ENCODE results near the gene C16orf46. TPM values are rescaled to one million over a fixed set of nuclear protein-coding genes. Genes with fewer than 3 reads are reported as not detected.
A peak's percentile ranks its signal among the peaks of the same experiment; 100 is the strongest.

Gene C16orf46
- total and polyA plus RNA-seq, 9 of the 15 experiments (the other 6 are each of a cell fraction or from before 2014, with no cell fraction given), result 0.10 to 0.98 (median 0.41) TPM; not detected in 1

GRCh38 chr16:81035398-81035974 lies 41.6 kb downstream of the C16orf46 start, which contains the start of gene ATMIN (continued):
- TF ChIP-seq SMARCB1 (IDR thresholded peaks at IDR 0.05; ENCODE audit: insufficient read length, low read depth) (no peak), ARID3B (CRISPR knock-in tag; IDR thresholded peaks at IDR 0.05; ENCODE audit: borderline replicate concordance) (no peak), RCOR1 (IDR thresholded peaks at IDR 0.05; ENCODE audit: borderline replicate concordance in 1 of 2, low read depth in 2 of 2, low read length in 2 of 2) (peak in 1 of 2 experiments; percentile 85; a peak in 3 of 4 replicates), JUND (IDR thresholded peaks at IDR 0.05; ENCODE audit: borderline replicate concordance, low read depth, low read length) (peak; percentile 67; the same call in 1 of the 2 replicates), JUND (tag; IDR thresholded peaks at IDR 0.05; ENCODE audit: borderline replicate concordance, low read depth, low read length) (no peak; the same call in 2 of the 3 replicates), CREM (IDR thresholded peaks at IDR 0.05; ENCODE audit: low read depth) (peak; percentile 74), SAP30 (IDR thresholded peaks at IDR 0.05; ENCODE audit: borderline replicate concordance, insufficient read depth, low read depth, low read length, poor library complexity, severe bottlenecking) (no peak), SAFB2 (IDR thresholded peaks at IDR 0.05; ENCODE audit: borderline replicate concordance, low read depth, low read length, severe bottlenecking) (no peak), STAT5A (IDR thresholded peaks at IDR 0.05; ENCODE audit: borderline replicate concordance, low read length) (no peak; the same call in 1 of the 2 replicates), ATF2 (CRISPR knock-in tag; IDR thresholded peaks at IDR 0.05) (no peak), ZNF57 (CRISPR knock-in tag; IDR thresholded peaks at IDR 0.05) (no peak), BRCA1 (IDR thresholded peaks at IDR 0.05) (no peak), BRCA1 (CRISPR knock-in tag; IDR thresholded peaks at IDR 0.05) (no peak), ARNT (IDR thresholded peaks at IDR 0.05) (0 out of 4 replicates have a peak, but pooled peaks of 1 of the 2 experiments have one; percentile 51), NRF1 (conservative IDR thresholded peaks at IDR 0.05 in 1 of 2, IDR thresholded peaks at IDR 0.05 in 1 of 2) (no peak), AFF1 (IDR thresholded peaks at IDR 0.05; ENCODE audit: low read depth in 1 of 2, partially characterized antibody in 2 of 2) (no peak), ZBTB49 (CRISPR knock-in tag; IDR thresholded peaks at IDR 0.05; ENCODE audit: borderline replicate concordance) (no peak)
